HEK293T (cell line): ENCODE data around the gene IRAK2.

Experiments
- CTCF ChIA-PET: fragments of 350-600 bp; formaldehyde crosslinking; extraction: SDS; loops from one replicate; lab custom pipeline; 2021; ENCODE audit warnings: antibody characterized with exemption, inconsistent platforms; lab: Yijun Ruan, JAX
- POLR2A ChIA-PET: fragments of 350-600 bp; formaldehyde crosslinking; extraction: SDS; loops from one replicate; lab custom pipeline; 2020; ENCODE audit warnings: antibody characterized with exemption, inconsistent platforms; lab: Yijun Ruan, JAX
- DNase-seq: peaks from one replicate; pipeline ENCODE4 v3.0.0; 2012; ENCODE audit warnings: mixed read lengths; ENCODE audit errors: extremely low spot score
- ARNT ChIP-seq: fragments of 450-650 bp; IDR thresholded peaks from 2 replicates; pipeline ENCODE4 v1.6.1; 2017; ENCODE audit warnings: mild to moderate bottlenecking
- BHLHE40 ChIP-seq: fragments of 450-650 bp; IDR thresholded peaks from 2 replicates; pipeline ENCODE4 v1.6.1; 2016; ENCODE audit warnings: mild to moderate bottlenecking, moderate library complexity, borderline replicate concordance
- CTBP1 ChIP-seq: fragments of 450-650 bp; IDR thresholded peaks from 2 replicates; pipeline ENCODE4 v1.6.1; 2016; ENCODE audit warnings: borderline replicate concordance
- ELF4 ChIP-seq: fragments of 450-650 bp; IDR thresholded peaks from 2 replicates; pipeline ENCODE4 v1.6.1; 2017; ENCODE audit warnings: antibody characterized with exemption
- FOXA1 ChIP-seq: fragments of 450-650 bp; IDR thresholded peaks from 2 replicates; pipeline ENCODE4 v1.6.1; 2016; ENCODE audit warnings: mild to moderate bottlenecking
- FOXK2 ChIP-seq: fragments of 450-650 bp; IDR thresholded peaks from 2 replicates; pipeline ENCODE4 v1.6.1; 2016; ENCODE audit warnings: mild to moderate bottlenecking
- FOXM1 ChIP-seq: fragments of 450-650 bp; IDR thresholded peaks from 2 replicates; pipeline ENCODE4 v1.6.1; 2017; ENCODE audit warnings: mild to moderate bottlenecking, borderline replicate concordance
- HDGF ChIP-seq: fragments of 450-650 bp; IDR thresholded peaks from 2 replicates; pipeline ENCODE4 v1.6.1; 2017; ENCODE audit warnings: antibody characterized with exemption, borderline replicate concordance
- L3MBTL2 ChIP-seq: fragments of 450-650 bp; conservative IDR thresholded peaks from 2 replicates; pipeline ENCODE4 v1.6.1; 2016; ENCODE audit warnings: mild to moderate bottlenecking
- LEF1 ChIP-seq: fragments of 450-650 bp; IDR thresholded peaks from 2 replicates; pipeline ENCODE4 v1.6.1; 2017; ENCODE audit warnings: mild to moderate bottlenecking, borderline replicate concordance
- NFRKB ChIP-seq: fragments of 450-650 bp; IDR thresholded peaks from 2 replicates; pipeline ENCODE4 v1.6.1; 2016; ENCODE audit warnings: mild to moderate bottlenecking, moderate library complexity
- SP1 ChIP-seq: fragments of 450-650 bp; IDR thresholded peaks from 2 replicates; pipeline ENCODE4 v1.6.1; 2017
- SUZ12 ChIP-seq: fragments of 450-650 bp; IDR thresholded peaks from 2 replicates; pipeline ENCODE4 v1.6.1; 2016; ENCODE audit warnings: mild to moderate bottlenecking
- TARDBP ChIP-seq: fragments of 450-650 bp; IDR thresholded peaks from 2 replicates; pipeline ENCODE4 v1.6.1; 2016
- ZNF384 ChIP-seq: fragments of 450-650 bp; IDR thresholded peaks from 2 replicates; pipeline ENCODE4 v1.6.1; 2016
- TF ChIP-seq, protein P1 (sequence below): fragments of 450-650 bp; IDR thresholded peaks from 2 replicates; pipeline ENCODE4 v1.6.1; 2016

IRAK2 gene

GRCh38 chr3:10187290-10187876 lies 22.7 kb downstream of the IRAK2 start:
- ChIA-PET CTCF (no interaction called here), POLR2A (no interaction called here)
- no peak for DNase-seq
- TF ChIP-seq TARDBP, result no peak
- no peak for TF ChIP-seq SP1
- no peak for TF ChIP-seq HDGF
- TF ChIP-seq BHLHE40, result no peak
- no peak for TF ChIP-seq L3MBTL2
- TF ChIP-seq NFRKB, result no peak
- no peak for TF ChIP-seq FOXA1
- no peak for TF ChIP-seq CTBP1
- TF ChIP-seq ARNT, result no peak
- no peak for TF ChIP-seq ELF4
- no peak for TF ChIP-seq ZNF384
- no peak for TF ChIP-seq SUZ12

GRCh38 chr3:10187944-10188343 lies 23.2 kb downstream of the IRAK2 start:
- ChIA-PET CTCF (no interaction called here), POLR2A (no interaction called here)
- no peak for DNase-seq
- TF ChIP-seq SP1 (no peak), CTBP1 (no peak), L3MBTL2 (no peak), FOXM1 (no peak), LEF1 (no peak), ELF4 (no peak), HDGF (no peak), BHLHE40 (no peak), ARNT (no peak)

GRCh38 chr3:10188804-10189556 lies 24.3 kb downstream of the IRAK2 start:
- POLR2A ChIA-PET, result no interaction called here
- no peak for TF ChIP-seq L3MBTL2
- no peak for TF ChIP-seq ELF4
- no peak for TF ChIP-seq SUZ12
- no peak for TF ChIP-seq BHLHE40
- TF ChIP-seq ZNF384, result no peak
- no peak for TF ChIP-seq HDGF
- TF ChIP-seq NFRKB, result no peak
- no peak for TF ChIP-seq FOXM1
- no peak for TF ChIP-seq SP1
- no peak for TF ChIP-seq FOXA1
- TF ChIP-seq ARNT, result no peak
- no peak for TF ChIP-seq FOXK2
- no peak for TF ChIP-seq CTBP1
- TF ChIP-seq LEF1, result no peak
- TF ChIP-seq TARDBP, result no peak
- TF ChIP-seq, protein P1, sequence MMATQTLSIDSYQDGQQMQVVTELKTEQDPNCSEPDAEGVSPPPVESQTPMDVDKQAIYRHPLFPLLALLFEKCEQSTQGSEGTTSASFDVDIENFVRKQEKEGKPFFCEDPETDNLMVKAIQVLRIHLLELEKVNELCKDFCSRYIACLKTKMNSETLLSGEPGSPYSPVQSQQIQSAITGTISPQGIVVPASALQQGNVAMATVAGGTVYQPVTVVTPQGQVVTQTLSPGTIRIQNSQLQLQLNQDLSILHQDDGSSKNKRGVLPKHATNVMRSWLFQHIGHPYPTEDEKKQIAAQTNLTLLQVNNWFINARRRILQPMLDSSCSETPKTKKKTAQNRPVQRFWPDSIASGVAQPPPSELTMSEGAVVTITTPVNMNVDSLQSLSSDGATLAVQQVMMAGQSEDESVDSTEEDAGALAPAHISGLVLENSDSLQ, result no peak
- no peak for DNase-seq
- CTCF ChIA-PET, result no interaction called here

DNA sequence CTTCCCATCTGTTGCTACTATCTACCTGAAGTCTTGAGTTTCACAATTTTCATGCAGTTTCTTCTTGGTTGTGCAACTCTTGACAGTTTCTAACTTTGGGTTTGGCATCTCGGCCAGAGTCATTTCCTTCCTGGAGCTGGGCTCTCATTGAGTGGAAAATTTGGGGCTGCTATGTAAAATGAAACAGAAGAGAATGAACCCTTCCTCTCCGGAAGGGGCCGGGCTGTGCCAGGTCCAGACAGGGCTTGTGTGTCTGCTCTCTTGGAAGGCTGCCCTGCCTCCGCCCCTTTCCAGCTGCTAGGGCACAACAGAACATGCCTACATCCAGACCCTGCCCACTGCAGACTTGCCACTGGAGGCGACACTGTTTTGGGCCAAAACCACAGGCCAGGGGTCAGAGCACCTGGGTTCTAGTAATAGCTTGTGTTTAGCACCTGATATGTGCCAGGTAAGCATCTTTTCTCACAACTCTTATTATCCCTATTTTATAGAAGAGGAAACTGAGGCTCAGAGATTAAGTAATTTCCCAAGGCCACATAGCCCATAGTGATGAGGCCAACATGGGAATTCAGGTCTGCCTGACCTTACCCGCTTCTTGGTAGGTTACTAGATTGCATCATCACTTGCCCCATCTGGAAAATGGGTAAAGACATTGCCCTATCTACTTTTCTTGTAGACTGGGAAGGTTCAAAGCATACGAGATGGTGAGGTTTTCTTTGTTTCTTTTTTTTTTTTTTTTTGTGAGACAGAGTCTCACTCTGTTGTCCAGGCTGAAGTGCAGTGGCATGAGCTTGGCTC lies 25.0 kb downstream of the IRAK2 start:
- TF ChIP-seq, protein P1, result no peak
- TF ChIP-seq SP1 (no peak), FOXA1 (no peak), FOXM1 (no peak), NFRKB (no peak), SUZ12 (no peak), HDGF (no peak), CTBP1 (no peak), ZNF384 (no peak), BHLHE40 (no peak), ELF4 (no peak), FOXK2 (no peak), TARDBP (no peak)
- POLR2A ChIA-PET, result no interaction called here
- CTCF ChIA-PET, result no interaction called here
- DNase-seq, result no peak

DNA sequence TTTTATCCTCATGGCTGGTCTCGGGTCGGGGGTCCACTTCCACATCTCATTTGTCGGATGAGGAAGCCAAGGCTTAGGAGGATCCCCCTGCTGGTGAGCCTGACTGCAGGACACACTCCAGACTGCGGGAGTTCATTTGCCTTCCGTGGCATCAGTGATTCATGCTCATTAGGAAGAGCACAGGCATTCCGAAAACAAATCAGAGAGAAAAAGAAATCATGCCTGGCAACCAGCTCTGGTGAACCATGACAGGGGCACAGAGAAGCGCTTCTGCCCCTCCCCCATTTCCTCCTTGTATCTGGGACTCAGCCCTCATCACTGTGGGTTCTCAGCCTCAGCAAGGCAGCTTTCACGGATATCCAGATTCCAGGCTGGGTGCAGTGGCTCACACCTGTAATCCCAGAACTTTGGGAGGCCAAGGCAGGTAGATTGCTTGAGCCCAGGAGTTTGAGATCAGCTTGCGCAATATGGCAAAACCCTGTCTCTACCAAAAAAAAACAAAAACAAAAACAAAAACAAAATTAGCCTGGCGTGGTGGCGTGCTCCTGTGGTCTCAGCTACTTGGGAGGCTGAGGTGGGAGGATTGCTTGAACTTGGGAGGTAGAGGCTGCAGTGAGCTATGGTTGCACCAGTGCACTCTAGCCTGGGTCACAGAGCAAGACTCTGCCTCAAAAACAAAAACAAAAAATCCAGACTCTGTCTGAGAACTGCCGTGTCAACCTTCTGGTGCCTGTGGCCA lies 28.4 kb downstream of the IRAK2 start:
- no peak for TF ChIP-seq LEF1
- TF ChIP-seq SUZ12, result no peak
- no peak for TF ChIP-seq BHLHE40
- no peak for TF ChIP-seq SP1
- no peak for TF ChIP-seq ARNT
- no peak for TF ChIP-seq CTBP1
- no peak for TF ChIP-seq ZNF384
- TF ChIP-seq FOXK2, result no peak
- TF ChIP-seq, protein P1, result no peak
- TF ChIP-seq ELF4, result no peak
- no peak for TF ChIP-seq TARDBP
- no peak for TF ChIP-seq FOXA1
- TF ChIP-seq L3MBTL2, result no peak
- no peak for TF ChIP-seq FOXM1
- POLR2A ChIA-PET, result no interaction called here
- DNase-seq, result peak; percentile 36
- CTCF ChIA-PET, result no interaction called here
